ENCODE measurements around the gene ZNF683.
A peak's percentile ranks its signal among the peaks of the same experiment; 100 is the strongest.
"Not testable (repeated sequence)": the region's sequence is repeated elsewhere in the genome, so short reads cannot be mapped to it uniquely, and the experiment has no call there.

The ZNF683 gene

DNA sequence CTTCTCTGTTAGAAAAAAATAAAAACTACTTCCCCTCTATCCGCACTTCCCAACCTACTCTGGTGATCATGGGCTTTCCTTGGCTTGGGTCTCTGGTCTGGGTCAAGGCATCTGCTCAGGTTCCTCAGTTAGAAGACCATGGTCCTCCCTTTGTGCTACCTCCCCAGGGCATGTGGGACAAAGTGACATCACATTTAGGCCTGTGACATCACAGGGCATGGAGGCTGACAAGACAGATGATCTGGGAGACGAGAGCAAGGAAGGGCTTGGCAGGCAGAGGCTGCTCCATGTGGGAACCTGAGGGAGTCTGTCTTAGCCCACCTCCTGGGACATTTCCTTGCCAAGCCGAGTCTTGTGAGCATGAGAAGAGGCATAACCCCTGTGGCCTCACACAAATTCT is at the start of gene ZNF683:
Gene ZNF683, minus strand, starts transcription at position 140 of the 400 bp plus-strand sequence. CDS start 4,179 bp downstream, outside the sequence.
- not testable (repeated sequence) for DNase-seq

DNA sequence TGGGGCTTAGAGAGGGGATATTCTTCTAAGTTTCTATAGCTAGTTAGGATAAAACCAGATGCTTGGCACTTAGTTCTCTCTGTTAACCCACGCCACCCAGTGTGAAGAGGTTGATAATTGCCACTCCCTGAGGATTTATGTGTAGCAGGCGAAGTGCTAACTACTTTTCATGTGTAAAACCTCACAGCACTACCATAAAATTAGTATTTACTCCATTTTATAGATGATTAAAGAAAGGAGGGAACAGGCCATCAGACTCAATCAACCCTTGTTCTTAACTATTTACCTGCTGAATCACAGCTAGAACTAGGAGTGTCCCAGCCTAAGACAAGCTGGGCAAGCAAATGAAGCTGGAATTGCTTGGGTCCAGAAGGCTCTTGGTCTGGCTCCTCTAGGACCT is 46.9 kb upstream of the ZNF683 start:
- no peak for TF ChIP-seq POLR2A (IDR thresholded peaks at IDR 0.05; ENCODE audit: low read length)
- TF ChIP-seq GATA1 (IDR thresholded peaks at IDR 0.05; ENCODE audit: low read depth, low read length): no peak
- no peak for DNase-seq

GRCh38 chr1:26418865-26419349 is 46.4 kb upstream of the ZNF683 start:
- no peak for DNase-seq
- TF ChIP-seq POLR2A (IDR thresholded peaks at IDR 0.05; ENCODE audit: low read length) (no peak), GATA1 (IDR thresholded peaks at IDR 0.05; ENCODE audit: low read depth, low read length) (no peak)

- peak in 1 of 2 experiments; percentile 90 for DNase-seq
- TF ChIP-seq POLR2A (IDR thresholded peaks at IDR 0.05; ENCODE audit: low read length) (no peak), GATA1 (IDR thresholded peaks at IDR 0.05; ENCODE audit: low read depth, low read length) (no peak)
Observed at GRCh38 chr1:26417111-26417759, 44.7 kb upstream of the ZNF683 start.

- TF ChIP-seq POLR2A (IDR thresholded peaks at IDR 0.05; ENCODE audit: low read length) (no peak), GATA1 (IDR thresholded peaks at IDR 0.05; ENCODE audit: low read depth, low read length) (no peak)
- no peak for DNase-seq
Observed at GRCh38 chr1:26413031-26413430, 40.5 kb upstream of the ZNF683 start.

DNA sequence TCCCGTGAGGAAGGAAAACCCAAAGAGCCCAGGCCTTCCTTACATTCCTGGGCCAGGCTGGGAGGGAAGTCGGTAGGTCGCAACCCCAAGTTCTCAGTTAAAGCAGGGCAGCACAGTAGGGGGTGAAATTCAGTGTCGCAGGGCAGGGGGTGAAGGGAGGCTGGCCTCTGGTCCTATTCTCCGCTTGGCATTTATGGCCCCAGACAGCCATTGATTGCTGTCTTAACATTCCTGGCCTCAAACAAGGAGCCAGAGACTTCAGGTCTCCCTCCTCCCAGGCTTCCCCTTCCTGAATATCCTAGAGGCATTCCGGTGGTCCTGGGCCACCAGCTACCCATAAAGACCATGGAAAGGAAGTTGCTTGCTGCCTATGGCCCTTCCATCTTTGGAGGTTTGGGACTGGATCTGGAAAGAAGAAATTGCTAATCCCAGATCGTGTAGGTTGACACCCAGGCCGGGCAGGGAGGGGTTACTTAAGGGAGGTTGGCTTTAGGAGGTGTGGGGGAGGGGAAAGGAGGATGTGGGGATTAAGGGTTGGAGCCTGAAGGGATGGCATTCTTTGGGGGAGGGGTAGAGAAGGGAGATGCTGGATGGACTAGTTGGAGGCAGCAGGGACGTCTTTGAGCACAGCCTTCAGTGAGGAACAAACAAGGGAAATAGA is 39.8 kb upstream of the ZNF683 start:
- no peak for DNase-seq
- no peak for TF ChIP-seq GATA1 (IDR thresholded peaks at IDR 0.05; ENCODE audit: low read depth, low read length)
- TF ChIP-seq POLR2A (IDR thresholded peaks at IDR 0.05; ENCODE audit: low read length): no peak

GRCh38 chr1:26411624-26412074 is 39.1 kb upstream of the ZNF683 start:
- DNase-seq: no peak
- no peak for TF ChIP-seq POLR2A (IDR thresholded peaks at IDR 0.05; ENCODE audit: low read length)
- TF ChIP-seq GATA1 (IDR thresholded peaks at IDR 0.05; ENCODE audit: low read depth, low read length): no peak

DNA sequence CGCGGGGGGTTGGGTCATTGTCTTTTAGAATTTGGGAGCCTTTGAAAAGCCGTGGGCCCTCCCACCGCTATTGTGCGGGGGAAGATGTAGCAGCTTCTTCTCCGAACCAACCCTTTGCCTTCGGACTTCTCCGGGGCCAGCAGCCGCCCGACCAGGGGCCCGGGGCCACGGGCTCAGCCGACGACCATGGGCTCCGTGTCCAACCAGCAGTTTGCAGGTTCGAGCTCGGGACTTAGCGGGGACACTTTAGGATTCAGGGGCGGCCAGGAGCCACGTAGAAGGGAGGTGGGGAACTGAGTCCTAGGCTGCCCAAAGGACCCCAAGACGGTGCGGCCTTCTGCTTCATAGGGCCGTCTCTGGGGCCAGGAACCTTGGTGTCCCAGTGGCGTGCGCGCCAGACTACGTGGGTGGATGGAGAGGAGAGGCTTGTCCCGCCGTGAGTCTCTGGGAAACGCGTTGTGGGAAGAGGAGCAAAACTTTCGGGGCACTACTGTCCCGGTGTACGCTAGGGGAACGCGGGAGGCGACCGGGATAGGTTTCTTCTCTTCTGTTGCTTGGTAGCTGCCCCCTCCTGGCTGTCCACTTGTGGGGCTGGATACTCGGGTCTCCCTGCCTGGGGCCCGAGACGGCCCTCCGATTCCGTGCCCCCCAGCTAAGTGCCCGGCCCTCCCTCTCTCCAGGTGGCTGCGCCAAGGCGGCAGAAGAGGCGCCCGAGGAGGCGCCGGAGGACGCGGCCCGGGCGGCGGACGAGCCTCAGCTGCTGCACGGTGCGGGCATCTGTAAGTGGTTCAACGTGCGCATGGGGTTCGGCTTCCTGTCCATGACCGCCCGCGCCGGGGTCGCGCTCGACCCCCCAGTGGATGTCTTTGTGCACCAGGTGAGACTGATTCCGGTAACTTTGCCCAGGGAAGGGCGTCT is 38.4 kb upstream of the ZNF683 start, which contains the start of gene LIN28A:
Gene LIN28A, plus strand, starts transcription at position 112 of the 918 bp plus-strand sequence. Its CDS starts 75 bp downstream, at position 187.
- no peak for DNase-seq
- no peak for TF ChIP-seq POLR2A (IDR thresholded peaks at IDR 0.05; ENCODE audit: low read length)
- TF ChIP-seq GATA1 (IDR thresholded peaks at IDR 0.05; ENCODE audit: low read depth, low read length): no peak

GRCh38 chr1:26409191-26409807 is 36.7 kb upstream of the ZNF683 start:
- no peak for TF ChIP-seq GATA1 (IDR thresholded peaks at IDR 0.05; ENCODE audit: low read depth, low read length)
- TF ChIP-seq POLR2A (IDR thresholded peaks at IDR 0.05; ENCODE audit: low read length): no peak
- no peak for DNase-seq

DNA sequence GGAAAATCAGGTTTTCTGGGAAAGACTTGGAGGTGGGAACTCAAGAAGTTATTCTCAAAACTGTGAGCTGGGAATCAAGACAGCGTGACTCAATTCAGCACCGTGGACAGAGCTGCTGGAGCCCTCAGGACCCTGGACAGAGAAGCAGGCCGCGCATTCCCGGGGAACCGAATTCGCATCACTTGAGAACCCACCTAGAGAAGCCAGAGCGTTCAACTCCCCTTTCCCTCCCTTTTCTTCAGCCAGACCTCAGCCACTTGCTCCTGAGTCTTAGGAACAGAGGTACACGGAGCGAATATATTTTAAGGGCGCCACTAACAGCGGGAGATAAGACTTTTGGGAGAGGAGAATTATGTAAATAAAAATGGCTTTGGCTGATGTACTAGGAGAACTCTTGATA is 36.1 kb upstream of the ZNF683 start:
- peak in 1 of 2 experiments; percentile 85 for DNase-seq
- no peak for TF ChIP-seq POLR2A (IDR thresholded peaks at IDR 0.05; ENCODE audit: low read length)
- no peak for TF ChIP-seq GATA1 (IDR thresholded peaks at IDR 0.05; ENCODE audit: low read depth, low read length)

DNA sequence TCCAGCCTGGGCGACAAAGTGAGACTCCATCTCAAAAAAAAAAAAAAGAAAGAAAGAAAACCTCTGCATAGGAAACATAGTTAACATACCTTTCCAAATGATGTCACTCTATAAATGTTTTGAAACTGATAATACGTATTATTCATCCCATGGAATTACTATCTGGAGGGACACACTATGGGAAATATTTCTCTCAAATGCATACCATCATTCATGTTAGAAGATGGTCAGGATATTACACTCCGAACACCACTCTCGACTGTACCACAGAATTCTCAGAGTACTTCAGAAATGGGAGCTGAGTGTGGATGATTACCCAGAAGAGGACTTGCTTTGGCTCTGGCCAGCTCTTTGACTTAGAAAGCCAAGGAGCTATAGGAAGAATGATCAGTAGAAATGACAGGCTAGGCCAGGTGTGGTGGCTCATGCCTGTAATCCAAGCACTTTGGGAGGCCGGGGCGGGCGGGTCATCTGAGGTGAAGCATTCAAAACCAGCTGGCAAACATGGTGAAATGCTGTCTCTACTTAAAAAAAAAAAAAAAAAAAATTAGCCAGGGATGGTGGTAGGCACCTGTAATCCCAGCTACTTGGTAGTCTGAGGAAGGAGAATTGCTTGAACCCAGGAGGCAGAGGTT is 32.8 kb upstream of the ZNF683 start:
- TF ChIP-seq POLR2A (IDR thresholded peaks at IDR 0.05; ENCODE audit: low read length) (no peak), GATA1 (IDR thresholded peaks at IDR 0.05; ENCODE audit: low read depth, low read length) (no peak)
- DNase-seq: no peak

- TF ChIP-seq GATA1 (IDR thresholded peaks at IDR 0.05; ENCODE audit: low read depth, low read length): no peak
- TF ChIP-seq POLR2A (IDR thresholded peaks at IDR 0.05; ENCODE audit: low read length): no peak
- DNase-seq: no peak
Observed at GRCh38 chr1:26404641-26405040, 32.1 kb upstream of the ZNF683 start.

DNA sequence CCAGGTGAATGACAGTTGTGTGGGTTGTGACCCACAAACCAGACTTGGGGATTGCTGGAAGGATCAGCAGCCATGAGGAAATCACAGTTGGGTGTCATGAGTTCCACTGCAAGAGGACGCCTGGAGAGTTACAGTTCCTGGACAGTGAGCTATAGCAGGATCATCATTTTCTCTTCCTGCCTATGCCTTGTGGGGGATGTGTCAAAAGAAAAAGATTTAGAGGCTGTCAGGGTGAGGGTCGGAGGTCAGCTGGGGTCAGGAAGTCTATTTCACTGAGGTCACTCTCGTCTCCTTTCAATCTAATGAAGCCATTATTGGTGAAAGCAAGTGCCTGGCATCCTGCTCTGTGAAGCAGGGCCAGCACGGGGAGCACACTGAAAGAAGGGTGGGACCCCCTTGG is 31.1 kb upstream of the ZNF683 start:
- no peak for TF ChIP-seq GATA1 (IDR thresholded peaks at IDR 0.05; ENCODE audit: low read depth, low read length)
- no peak for DNase-seq

All from erythroblast (primary cell).